SK-N-SH treated with all-trans-retinoic acid at 6 μM for 48 hours (cell line): ENCODE results near the gene ABCG4.
"Not testable (repeated sequence)": the region's sequence is repeated elsewhere in the genome, so short reads cannot be mapped to it uniquely, and the experiment has no call there.

ENCODE experiments used
- ATAC-seq: fragments of 200-7000 bp; cut with Tn5 transposase; 3 replicates; pipeline ENCODE4 v1.9.1; 2020; ENCODE audit warnings: mild to moderate bottlenecking, moderate library complexity
- ARNTL ChIP-seq: fragments of 450-650 bp; formaldehyde crosslinking; IDR thresholded peaks from 2 replicates; pipeline ENCODE4 v1.5.0; 2020; ENCODE audit warnings: low read depth, mild to moderate bottlenecking, moderate library complexity, borderline replicate concordance
- BACH2 ChIP-seq: fragments of 250-450 bp; sonication (Bioruptor Pico); IDR thresholded peaks from 2 replicates; pipeline ENCODE4 v1.9.0; 2021; ENCODE audit warnings: mild to moderate bottlenecking, borderline replicate concordance
- CSDC2 ChIP-seq: fragments of 250-450 bp; sonication (Bioruptor Pico); IDR thresholded peaks from 2 replicates; pipeline ENCODE4 v1.5.0; 2020; ENCODE audit warnings: mild to moderate bottlenecking, moderate library complexity
- ESRRG ChIP-seq: fragments of 250-450 bp; sonication (Bioruptor Pico); IDR thresholded peaks from 2 replicates; pipeline ENCODE4 v1.6.1; 2021; ENCODE audit warnings: mild to moderate bottlenecking
- GLIS3 ChIP-seq: fragments of 250-450 bp; sonication (Bioruptor Pico); IDR thresholded peaks from 2 replicates; pipeline ENCODE4 v1.5.0; 2020; ENCODE audit warnings: mild to moderate bottlenecking, moderate library complexity
- ISL1 ChIP-seq: fragments of 250-450 bp; sonication (Bioruptor Pico); IDR thresholded peaks from 2 replicates; pipeline ENCODE4 v2.1.2; 2022; ENCODE audit warnings: mild to moderate bottlenecking, moderate library complexity
- OSR1 ChIP-seq: fragments of 250-450 bp; sonication (Bioruptor Pico); IDR thresholded peaks from 2 replicates; pipeline ENCODE4 v1.8.0; 2022; ENCODE audit warnings: moderate library complexity, mild to moderate bottlenecking, inconsistent platforms
- PPARA ChIP-seq: fragments of 250-450 bp; sonication (Bioruptor Pico); IDR thresholded peaks from 2 replicates; pipeline ENCODE4 v1.5.0; 2020; ENCODE audit warnings: mild to moderate bottlenecking, borderline replicate concordance
- RARB ChIP-seq: fragments of 250-450 bp; sonication (Bioruptor Pico); IDR thresholded peaks from 2 replicates; pipeline ENCODE4 v1.8.0; 2021; ENCODE audit warnings: mild to moderate bottlenecking, moderate library complexity
- SNAI2 ChIP-seq: fragments of 250-450 bp; sonication (Bioruptor Pico); IDR thresholded peaks from 2 replicates; pipeline ENCODE4 v1.5.0; 2020; ENCODE audit warnings: mild to moderate bottlenecking, moderate library complexity
- TCF4 ChIP-seq: fragments of 250-450 bp; sonication (Bioruptor Pico); IDR thresholded peaks from 2 replicates; pipeline ENCODE4 v1.8.0; 2021; ENCODE audit warnings: mild to moderate bottlenecking, moderate library complexity, borderline replicate concordance
- TOX ChIP-seq: fragments of 250-450 bp; sonication (Bioruptor Pico); IDR thresholded peaks from 2 replicates; pipeline ENCODE4 v1.8.0; 2021; ENCODE audit warnings: mild to moderate bottlenecking, moderate library complexity, borderline replicate concordance
- ZC3H10 ChIP-seq: fragments of 250-450 bp; sonication (Bioruptor Pico); IDR thresholded peaks from 2 replicates; pipeline ENCODE4 v1.5.1; 2021; ENCODE audit warnings: mild to moderate bottlenecking, moderate library complexity
- ZFP3 ChIP-seq: fragments of 250-450 bp; sonication (Bioruptor Pico); IDR thresholded peaks from 2 replicates; pipeline ENCODE4 v1.5.0; 2020; ENCODE audit warnings: mild to moderate bottlenecking, moderate library complexity
- ZFP30 ChIP-seq: fragments of 450-650 bp; formaldehyde crosslinking; IDR thresholded peaks from 2 replicates; pipeline ENCODE4 v1.5.0; 2022; ENCODE audit warnings: mild to moderate bottlenecking, moderate library complexity
- ZNF565 ChIP-seq: fragments of 450-650 bp; formaldehyde crosslinking; conservative IDR thresholded peaks from 2 replicates; pipeline ENCODE4 v1.5.0; 2020; ENCODE audit warnings: low read depth, mild to moderate bottlenecking, moderate library complexity
- ZNF70 ChIP-seq: fragments of 450-650 bp; formaldehyde crosslinking; IDR thresholded peaks from 2 replicates; pipeline ENCODE4 v1.5.0; 2020; ENCODE audit warnings: mild to moderate bottlenecking, moderate library complexity
- ZNF8 ChIP-seq: fragments of 450-650 bp; formaldehyde crosslinking; IDR thresholded peaks from 2 replicates; pipeline ENCODE4 v1.5.0; 2020; ENCODE audit warnings: mild to moderate bottlenecking, moderate library complexity
- TF ChIP-seq, protein P1 (sequence below): fragments of 250-450 bp; sonication (Bioruptor Pico); IDR thresholded peaks from 2 replicates; pipeline ENCODE4 v1.8.0; 2021; ENCODE audit warnings: low read depth, mild to moderate bottlenecking, moderate library complexity, borderline replicate concordance
- TF ChIP-seq, protein P2 (sequence below): fragments of 250-450 bp; sonication (Bioruptor Pico); IDR thresholded peaks from 2 replicates; pipeline ENCODE4 v1.8.0; 2020; ENCODE audit warnings: mild to moderate bottlenecking, moderate library complexity, borderline replicate concordance
- TF ChIP-seq, protein P3 (sequence below): fragments of 250-450 bp; sonication (Bioruptor Pico); IDR thresholded peaks from 2 replicates; pipeline ENCODE4 v1.5.1; 2021; ENCODE audit warnings: mild to moderate bottlenecking, moderate library complexity
- TF ChIP-seq, protein P4 (sequence below): fragments of 250-450 bp; sonication (Bioruptor Pico); IDR thresholded peaks from 2 replicates; pipeline ENCODE4 v1.5.0; 2020; ENCODE audit warnings: mild to moderate bottlenecking, moderate library complexity
- TF ChIP-seq, protein P5 (sequence below): fragments of 250-450 bp; sonication (Bioruptor Pico); IDR thresholded peaks from 2 replicates; pipeline ENCODE4 v1.5.1; 2020; ENCODE audit warnings: low read depth, mild to moderate bottlenecking, moderate library complexity

The ABCG4 gene

DNA sequence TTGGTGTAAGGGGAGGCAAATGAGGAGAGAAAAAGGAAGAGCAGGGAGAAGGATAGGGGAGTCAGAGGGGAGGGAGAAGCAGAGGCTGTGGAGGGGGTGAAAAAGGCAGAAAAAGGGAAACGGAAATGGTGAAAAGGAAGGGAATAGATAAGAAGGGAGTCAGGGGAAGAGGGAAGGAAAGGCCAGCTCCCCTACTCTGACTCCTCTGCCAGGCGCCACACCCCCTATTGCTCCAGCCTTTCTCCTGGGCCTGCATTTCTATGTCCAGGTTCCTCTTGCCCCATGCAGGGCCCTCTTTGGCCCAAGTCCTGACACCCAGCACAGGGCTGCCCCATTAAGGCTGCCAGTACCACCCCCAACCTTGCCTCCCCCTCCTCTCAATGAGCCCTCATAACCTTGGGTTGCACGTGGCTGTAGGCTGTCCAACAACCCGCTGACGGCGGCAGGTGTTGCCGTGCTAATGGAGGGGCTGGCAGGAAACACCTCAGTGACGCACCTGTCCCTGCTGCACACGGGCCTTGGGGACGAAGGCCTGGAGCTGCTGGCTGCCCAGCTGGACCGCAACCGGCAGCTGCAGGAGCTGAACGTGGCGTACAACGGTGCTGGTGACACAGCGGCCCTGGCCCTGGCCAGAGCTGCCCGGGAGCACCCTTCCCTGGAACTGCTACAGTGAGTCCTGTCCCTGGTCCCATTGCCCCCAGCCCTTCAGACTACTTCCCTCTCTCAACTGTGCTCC is 33.0 kb downstream of the ABCG4 start:
- no peak for ATAC-seq
- TF ChIP-seq ZFP3 (CRISPR knock-in tag) (no peak), ZNF8 (no peak), BACH2 (CRISPR knock-in tag) (no peak), ZNF565 (CRISPR knock-in tag) (no peak), SNAI2 (no peak), RARB (CRISPR knock-in tag) (no peak), ISL1 (no peak)
- TF ChIP-seq, protein P1, sequence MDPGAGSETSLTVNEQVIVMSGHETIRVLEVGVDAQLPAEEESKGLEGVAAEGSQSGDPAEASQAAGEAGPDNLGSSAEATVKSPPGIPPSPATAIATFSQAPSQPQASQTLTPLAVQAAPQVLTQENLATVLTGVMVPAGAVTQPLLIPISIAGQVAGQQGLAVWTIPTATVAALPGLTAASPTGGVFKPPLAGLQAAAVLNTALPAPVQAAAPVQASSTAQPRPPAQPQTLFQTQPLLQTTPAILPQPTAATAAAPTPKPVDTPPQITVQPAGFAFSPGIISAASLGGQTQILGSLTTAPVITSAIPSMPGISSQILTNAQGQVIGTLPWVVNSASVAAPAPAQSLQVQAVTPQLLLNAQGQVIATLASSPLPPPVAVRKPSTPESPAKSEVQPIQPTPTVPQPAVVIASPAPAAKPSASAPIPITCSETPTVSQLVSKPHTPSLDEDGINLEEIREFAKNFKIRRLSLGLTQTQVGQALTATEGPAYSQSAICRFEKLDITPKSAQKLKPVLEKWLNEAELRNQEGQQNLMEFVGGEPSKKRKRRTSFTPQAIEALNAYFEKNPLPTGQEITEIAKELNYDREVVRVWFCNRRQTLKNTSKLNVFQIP, result no peak
- TF ChIP-seq, protein P2, sequence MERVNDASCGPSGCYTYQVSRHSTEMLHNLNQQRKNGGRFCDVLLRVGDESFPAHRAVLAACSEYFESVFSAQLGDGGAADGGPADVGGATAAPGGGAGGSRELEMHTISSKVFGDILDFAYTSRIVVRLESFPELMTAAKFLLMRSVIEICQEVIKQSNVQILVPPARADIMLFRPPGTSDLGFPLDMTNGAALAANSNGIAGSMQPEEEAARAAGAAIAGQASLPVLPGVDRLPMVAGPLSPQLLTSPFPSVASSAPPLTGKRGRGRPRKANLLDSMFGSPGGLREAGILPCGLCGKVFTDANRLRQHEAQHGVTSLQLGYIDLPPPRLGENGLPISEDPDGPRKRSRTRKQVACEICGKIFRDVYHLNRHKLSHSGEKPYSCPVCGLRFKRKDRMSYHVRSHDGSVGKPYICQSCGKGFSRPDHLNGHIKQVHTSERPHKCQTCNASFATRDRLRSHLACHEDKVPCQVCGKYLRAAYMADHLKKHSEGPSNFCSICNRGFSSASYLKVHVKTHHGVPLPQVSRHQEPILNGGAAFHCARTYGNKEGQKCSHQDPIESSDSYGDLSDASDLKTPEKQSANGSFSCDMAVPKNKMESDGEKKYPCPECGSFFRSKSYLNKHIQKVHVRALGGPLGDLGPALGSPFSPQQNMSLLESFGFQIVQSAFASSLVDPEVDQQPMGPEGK (CRISPR knock-in tag), result no peak
- TF ChIP-seq, all 23 proteins: peak for 0

DNA sequence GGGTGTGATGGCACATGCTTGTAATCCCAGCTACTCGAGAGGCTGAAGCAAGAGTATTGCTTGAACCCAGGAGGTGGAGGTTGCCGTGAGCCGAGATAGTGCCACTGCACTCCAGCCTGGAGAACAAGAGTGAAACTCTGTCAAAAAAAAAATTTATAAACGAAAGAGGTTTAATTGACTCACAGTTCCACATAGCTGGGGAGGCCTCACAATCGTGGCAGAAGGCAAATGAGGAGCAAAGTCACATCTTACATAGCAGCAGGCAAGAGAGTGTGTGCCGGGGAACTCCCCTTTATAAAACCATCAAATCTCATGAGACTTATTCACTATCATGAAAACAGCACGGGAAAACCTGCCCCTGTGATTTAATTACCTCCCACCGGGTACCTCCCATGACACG is 35.5 kb downstream of the ABCG4 start:
- not testable (repeated sequence) for ATAC-seq

DNA sequence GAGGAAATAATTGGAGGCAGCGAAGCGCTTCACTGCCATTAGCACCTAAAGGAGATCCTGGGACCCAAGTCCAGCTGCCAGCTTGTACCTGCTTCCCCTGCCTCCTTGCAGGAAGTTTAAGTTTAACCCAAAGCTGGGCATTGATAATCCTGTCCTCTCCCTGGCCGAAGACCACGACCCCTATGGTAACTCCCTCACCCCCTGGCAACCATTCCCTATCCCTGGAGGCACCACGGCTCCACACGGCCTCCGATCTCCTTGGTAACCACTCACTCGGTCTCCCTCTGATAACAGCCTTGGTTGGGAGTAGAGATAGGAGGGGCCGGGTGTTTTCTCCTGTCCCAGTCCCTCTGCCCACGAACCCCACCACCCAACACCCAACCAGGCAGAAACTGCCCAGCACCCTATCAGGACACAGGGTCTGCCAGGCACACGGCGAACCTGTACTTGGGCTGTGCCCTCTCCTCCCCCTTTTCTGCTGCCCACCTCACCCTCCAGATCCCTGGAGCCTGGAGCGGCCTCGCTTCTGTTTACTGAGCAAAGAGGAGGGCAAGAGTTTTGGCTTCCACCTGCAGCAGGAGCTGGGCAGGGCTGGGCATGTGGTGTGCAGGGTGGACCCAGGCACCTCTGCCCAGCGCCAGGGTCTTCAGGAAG is 37.3 kb downstream of the ABCG4 start:
- ATAC-seq, result no peak
- TF ChIP-seq ZC3H10 (CRISPR knock-in tag) (no peak), ZNF70 (CRISPR knock-in tag) (no peak), SNAI2 (no peak), ZFP3 (CRISPR knock-in tag) (no peak), ZNF8 (no peak), GLIS3 (CRISPR knock-in tag) (no peak), BACH2 (CRISPR knock-in tag) (no peak), CSDC2 (CRISPR knock-in tag) (no peak)
- TF ChIP-seq, protein P1, result no peak
- TF ChIP-seq, protein P3, sequence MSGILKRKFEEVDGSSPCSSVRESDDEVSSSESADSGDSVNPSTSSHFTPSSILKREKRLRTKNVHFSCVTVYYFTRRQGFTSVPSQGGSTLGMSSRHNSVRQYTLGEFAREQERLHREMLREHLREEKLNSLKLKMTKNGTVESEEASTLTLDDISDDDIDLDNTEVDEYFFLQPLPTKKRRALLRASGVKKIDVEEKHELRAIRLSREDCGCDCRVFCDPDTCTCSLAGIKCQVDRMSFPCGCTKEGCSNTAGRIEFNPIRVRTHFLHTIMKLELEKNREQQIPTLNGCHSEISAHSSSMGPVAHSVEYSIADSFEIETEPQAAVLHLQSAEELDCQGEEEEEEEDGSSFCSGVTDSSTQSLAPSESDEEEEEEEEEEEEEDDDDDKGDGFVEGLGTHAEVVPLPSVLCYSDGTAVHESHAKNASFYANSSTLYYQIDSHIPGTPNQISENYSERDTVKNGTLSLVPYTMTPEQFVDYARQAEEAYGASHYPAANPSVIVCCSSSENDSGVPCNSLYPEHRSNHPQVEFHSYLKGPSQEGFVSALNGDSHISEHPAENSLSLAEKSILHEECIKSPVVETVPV (CRISPR knock-in tag), result no peak

DNA sequence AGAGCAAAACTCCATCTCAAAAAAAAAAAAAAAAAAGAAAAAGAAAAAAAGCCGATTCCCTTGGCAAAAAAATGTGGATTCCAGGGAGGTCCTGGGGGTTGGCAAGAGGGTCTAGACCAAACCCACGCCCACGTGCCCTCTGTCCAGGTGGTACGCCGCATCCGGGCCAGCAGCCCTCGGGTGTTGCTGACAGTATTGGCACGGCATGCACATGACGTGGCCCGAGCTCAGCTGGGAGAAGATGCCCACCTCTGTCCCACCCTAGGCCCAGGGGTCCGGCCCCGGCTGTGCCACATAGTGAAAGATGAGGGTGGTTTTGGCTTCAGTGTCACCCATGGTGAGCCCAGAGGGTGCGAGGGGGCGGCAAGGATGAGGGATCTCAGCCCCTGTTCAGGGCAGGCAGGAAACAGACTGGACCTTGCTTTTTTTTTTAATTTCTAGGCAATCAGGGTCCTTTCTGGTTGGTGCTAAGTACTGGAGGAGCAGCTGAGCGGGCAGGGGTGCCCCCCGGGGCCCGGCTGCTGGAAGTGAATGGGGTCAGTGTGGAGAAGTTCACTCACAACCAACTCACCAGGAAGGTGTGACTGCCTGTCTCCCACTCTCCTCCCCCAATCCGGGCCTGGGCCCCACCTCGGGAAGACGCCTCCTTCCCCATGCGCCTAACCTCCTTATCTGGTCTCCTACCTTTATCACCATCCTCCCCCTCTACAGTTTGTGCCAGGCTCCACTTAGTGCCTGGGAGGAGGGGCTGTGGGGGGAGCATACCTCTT is 38.5 kb downstream of the ABCG4 start:
- no peak for ATAC-seq
- no peak for TF ChIP-seq ISL1
- TF ChIP-seq SNAI2, result no peak
- no peak for TF ChIP-seq ZFP3 (CRISPR knock-in tag)
- no peak for TF ChIP-seq ARNTL
- TF ChIP-seq ZNF565 (CRISPR knock-in tag), result no peak
- TF ChIP-seq OSR1 (CRISPR knock-in tag), result no peak
- no peak for TF ChIP-seq TCF4 (CRISPR knock-in tag)
- no peak for TF ChIP-seq ESRRG (CRISPR knock-in tag)
- TF ChIP-seq TOX (CRISPR knock-in tag), result no peak
- TF ChIP-seq, protein P4, sequence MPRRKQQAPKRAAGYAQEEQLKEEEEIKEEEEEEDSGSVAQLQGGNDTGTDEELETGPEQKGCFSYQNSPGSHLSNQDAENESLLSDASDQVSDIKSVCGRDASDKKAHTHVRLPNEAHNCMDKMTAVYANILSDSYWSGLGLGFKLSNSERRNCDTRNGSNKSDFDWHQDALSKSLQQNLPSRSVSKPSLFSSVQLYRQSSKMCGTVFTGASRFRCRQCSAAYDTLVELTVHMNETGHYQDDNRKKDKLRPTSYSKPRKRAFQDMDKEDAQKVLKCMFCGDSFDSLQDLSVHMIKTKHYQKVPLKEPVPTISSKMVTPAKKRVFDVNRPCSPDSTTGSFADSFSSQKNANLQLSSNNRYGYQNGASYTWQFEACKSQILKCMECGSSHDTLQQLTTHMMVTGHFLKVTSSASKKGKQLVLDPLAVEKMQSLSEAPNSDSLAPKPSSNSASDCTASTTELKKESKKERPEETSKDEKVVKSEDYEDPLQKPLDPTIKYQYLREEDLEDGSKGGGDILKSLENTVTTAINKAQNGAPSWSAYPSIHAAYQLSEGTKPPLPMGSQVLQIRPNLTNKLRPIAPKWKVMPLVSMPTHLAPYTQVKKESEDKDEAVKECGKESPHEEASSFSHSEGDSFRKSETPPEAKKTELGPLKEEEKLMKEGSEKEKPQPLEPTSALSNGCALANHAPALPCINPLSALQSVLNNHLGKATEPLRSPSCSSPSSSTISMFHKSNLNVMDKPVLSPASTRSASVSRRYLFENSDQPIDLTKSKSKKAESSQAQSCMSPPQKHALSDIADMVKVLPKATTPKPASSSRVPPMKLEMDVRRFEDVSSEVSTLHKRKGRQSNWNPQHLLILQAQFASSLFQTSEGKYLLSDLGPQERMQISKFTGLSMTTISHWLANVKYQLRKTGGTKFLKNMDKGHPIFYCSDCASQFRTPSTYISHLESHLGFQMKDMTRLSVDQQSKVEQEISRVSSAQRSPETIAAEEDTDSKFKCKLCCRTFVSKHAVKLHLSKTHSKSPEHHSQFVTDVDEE, result no peak
- TF ChIP-seq ZNF70 (CRISPR knock-in tag), result no peak
- TF ChIP-seq ZC3H10 (CRISPR knock-in tag), result no peak
- TF ChIP-seq GLIS3 (CRISPR knock-in tag), result no peak
- TF ChIP-seq, protein P5, sequence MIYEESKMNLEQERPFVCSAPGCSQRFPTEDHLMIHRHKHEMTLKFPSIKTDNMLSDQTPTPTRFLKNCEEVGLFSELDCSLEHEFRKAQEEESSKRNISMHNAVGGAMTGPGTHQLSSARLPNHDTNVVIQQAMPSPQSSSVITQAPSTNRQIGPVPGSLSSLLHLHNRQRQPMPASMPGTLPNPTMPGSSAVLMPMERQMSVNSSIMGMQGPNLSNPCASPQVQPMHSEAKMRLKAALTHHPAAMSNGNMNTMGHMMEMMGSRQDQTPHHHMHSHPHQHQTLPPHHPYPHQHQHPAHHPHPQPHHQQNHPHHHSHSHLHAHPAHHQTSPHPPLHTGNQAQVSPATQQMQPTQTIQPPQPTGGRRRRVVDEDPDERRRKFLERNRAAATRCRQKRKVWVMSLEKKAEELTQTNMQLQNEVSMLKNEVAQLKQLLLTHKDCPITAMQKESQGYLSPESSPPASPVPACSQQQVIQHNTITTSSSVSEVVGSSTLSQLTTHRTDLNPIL (CRISPR knock-in tag), result no peak
- no peak for TF ChIP-seq ZFP30 (CRISPR knock-in tag)
- TF ChIP-seq PPARA (CRISPR knock-in tag), result no peak
- TF ChIP-seq, all 23 proteins: peak for 0
